SIG-M5 treated with dmso at 0.1 percent for 504 hours (cell line): ENCODE measurements around the gene TP53I11.

Source experiments
- DNase-seq: peaks from one replicate; lab custom pipeline; 2025; ENCODE audit not compliant: unreplicated experiment; lab: John Stamatoyannopoulos, UW

The TP53I11 gene

GRCh38 chr11:44916331-44916730 is 34.4 kb downstream of the TP53I11 start:
- no peak for DNase-seq

DNA sequence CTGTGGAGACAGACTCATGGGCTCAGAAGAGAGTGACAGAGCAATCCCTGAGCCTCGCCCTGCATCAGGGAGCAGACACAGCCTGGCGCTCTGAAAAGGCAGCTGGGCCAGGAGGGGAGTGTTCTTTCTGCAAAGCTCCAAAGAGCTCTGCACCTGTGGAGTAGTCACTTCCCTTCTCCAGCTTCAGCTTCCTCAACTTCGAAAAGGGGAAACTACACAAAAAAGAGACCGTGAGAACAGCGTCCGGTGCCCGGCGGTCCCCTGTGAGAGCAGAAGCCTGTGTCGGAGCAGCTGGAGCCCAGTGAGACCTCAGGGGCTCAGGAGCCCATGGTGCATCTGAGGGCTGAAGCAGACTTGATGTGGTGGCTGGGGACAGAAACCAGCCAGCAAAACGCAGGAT is 35.1 kb downstream of the TP53I11 start:
- DNase-seq = peak; percentile 17

GRCh38 chr11:44915004-44915403 is 35.7 kb downstream of the TP53I11 start:
- DNase-seq = no peak

GRCh38 chr11:44914105-44914504 is 36.6 kb downstream of the TP53I11 start:
- no peak for DNase-seq

DNA sequence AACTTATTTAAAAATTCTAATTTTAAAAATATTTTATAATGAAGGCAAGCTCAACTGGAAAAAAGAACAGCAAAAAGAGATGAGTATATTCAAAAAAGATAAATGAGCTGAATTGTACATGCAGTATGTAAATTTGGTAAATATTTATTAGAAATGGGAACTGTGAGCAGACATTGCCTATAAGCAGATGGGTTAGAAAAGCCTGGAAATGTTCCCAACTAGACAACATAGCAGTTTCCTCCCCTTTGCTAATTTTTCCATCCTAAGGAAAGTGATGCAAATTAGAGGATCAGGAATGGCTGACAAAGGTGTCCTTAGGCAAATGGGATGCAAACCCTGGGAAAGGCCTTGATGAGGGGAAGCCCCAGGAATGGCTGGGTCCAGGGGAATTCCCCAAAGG is 37.2 kb downstream of the TP53I11 start:
- no peak for DNase-seq

DNA sequence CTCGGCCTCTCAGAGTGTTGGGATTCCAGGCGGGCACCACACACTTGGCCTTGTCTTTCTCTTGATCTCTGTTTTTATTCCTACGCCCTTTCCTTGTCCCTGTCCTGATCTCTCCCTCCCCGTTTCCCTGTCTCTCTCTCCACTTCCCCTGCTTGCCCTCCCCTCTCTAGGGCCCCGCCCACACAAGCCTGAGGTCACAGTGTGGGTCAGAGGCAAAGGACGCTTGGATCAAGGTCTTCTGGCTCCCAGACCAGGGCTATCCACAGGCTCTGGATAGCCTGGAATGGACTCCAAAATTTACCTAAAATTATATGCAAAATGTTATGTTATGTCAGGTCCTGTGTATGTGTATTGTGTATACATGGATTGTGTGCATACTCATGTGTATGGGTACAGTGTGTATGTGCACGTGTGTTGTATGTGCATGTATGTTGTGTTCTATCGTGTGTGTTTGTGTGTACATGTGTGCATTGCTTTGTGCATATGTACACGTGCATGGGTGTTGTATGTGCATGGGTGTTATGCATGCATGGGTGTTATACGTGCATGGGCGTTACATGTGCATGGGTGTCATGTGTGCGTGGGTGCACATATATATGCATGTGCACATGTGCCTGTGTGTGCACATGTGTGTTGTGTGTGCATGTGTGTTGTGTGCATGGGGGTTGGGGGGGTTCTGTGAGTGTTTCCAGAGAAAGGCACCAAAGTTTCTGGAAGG is 38.3 kb downstream of the TP53I11 start:
- no peak for DNase-seq

DNA sequence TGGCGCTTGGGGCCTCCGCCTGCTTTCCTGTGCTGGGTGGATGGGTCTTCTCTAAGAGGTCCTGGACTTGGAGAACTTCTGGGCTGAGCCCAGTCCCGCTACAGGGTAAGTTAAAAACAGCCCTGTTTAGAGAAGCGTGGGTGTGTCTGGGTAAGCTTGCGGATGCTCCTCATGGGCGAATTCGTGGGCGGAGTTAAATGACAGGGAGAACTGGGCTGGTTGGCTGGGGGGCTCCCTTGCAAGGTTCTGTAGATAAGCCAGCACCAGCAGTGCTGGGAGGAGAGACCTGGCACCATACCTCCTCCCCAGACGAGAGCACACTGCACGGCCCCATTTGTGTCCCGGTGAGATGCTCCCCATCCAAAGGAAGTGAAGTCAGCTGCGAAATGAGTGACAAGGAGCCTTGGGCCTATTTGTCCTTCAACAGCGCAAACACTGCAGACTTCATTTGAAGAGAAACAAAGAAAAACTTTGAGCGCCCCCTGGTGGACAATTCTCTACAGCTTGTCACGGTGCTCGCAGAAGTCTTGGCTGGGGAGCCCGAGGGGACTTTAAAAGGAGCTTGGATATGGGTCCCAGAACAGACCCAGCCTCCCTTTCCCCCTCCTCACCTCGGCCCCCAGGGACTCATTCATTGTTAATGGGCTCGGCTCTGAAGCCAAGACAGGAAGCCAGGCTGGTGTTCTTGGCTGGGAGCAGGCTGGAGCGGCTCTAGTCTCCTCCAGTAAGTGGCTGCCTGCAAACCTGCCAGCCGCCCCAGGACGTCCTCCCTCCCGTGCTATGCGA is 39.5 kb downstream of the TP53I11 start:
- peak; percentile 63 for DNase-seq

- no peak for DNase-seq
These were observed 40.1 kb downstream of the TP53I11 start for GRCh38 chr11:44910591-44910990.

GRCh38 chr11:44909557-44909956 is 41.1 kb downstream of the TP53I11 start:
- no peak for DNase-seq

DNA sequence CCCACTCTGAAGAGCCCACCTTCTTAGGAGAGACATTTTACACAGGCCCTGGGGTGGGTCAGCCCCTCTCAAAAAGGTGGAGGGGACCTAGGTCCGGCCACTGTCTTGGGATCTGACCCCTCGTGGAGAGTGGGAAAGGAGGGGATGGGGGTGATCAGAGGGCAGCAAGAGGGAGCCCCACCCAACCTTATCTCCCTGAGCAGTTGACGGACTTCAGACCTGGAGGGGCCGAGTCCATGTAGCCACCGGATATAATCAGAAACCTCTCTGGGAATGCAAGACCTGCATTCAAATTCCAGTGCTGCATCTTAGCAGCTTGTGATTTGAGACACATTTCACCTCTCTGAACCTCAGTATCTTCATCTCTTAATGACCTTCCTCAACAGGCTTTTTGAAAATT is 44.0 kb downstream of the TP53I11 start:
- no peak for DNase-seq

GRCh38 chr11:44905131-44905866 is 45.4 kb downstream of the TP53I11 start:
- DNase-seq = no peak

- no peak for DNase-seq
These were observed 46.2 kb downstream of the TP53I11 start for GRCh38 chr11:44904261-44905020.

- no peak for DNase-seq
These were observed 47.2 kb downstream of the TP53I11 start for GRCh38 chr11:44903518-44903917.

DNA sequence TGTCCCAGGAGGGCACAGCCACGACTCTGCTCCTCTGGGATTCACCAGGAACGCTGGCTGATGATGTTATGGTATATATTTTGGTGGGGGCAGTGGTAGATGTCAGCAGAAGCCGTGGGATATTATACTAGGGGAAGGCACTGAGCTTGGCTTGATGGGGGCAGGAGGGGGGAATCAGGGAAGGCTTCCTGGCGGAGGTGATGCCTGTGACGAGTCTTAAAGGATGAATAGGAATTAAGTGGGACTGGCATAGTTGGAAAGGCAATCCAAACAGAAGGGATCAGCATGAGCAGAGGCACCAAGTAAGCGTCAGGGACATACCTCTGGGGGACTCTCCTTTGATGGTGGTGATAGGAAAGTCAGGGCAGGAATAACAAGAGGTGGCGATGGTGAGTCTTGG is 47.6 kb downstream of the TP53I11 start:
- DNase-seq = no peak

DNA sequence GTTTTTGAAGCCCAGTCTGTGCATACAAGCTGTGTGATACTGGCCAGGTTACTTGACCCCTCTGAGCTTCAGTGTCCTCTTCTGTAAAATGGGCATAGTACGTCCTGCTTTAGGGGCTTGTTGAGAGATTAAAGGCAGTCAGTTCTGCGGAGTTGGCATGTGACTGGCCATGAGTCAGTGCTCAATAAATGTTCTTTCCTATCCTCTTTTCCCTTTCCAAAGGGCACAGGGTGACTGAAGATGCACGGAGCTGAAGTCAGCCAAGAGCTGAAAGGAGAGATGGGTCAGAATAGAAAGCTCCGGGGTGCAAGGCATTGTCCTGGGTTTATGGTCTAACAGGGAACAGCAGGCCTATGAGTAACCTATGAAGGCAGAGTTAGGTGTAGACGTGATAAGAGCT is 48.9 kb downstream of the TP53I11 start:
- DNase-seq = no peak

- DNase-seq = no peak
These were observed 49.5 kb downstream of the TP53I11 start for GRCh38 chr11:44901120-44901633.

GRCh38 chr11:44899959-44900358 is 50.7 kb downstream of the TP53I11 start:
- DNase-seq = peak; percentile 21

- peak; percentile 23 for DNase-seq
These were observed 56.7 kb downstream of the TP53I11 start for GRCh38 chr11:44893846-44894617.

- no peak for DNase-seq
These were observed 57.3 kb downstream of the TP53I11 start for GRCh38 chr11:44893308-44893822.

DNA sequence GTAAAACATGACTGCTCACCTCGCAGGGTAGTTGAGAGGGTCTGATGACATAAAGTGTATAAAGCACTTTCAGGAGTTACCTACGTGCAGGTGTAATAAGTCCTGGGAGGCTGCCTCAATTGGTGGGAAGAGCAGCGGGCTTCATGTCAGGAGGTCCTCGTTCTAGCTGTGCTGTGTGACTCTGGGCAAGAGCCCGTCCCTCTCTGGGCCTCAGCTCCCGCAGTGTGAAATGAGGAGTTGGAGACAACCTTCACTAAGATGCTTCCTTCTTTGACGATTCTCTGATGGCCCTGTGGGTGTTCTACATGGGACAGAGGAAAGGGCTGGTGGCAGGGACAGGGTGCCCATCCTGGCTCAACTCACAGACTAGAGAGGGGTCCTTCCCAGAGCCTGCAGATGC is 57.8 kb downstream of the TP53I11 start:
- DNase-seq = no peak
